Measurements from ENCODE around the gene SCAF11. TPM values are rescaled to one million over a fixed set of nuclear protein-coding genes. Genes with fewer than 3 reads are reported as not detected.
"Not testable (repeated sequence)": the region's sequence is repeated elsewhere in the genome, so short reads cannot be mapped to it uniquely, and the experiment has no call there.

SCAF11 gene
- total RNA-seq, 1 experiment from 2014 or later = 75.7 TPM

- no TSS peak for BruUV-seq (replicated peaks)
- Histone ChIP-seq H3K4me2 (ENCODE audit: low read length) (no peak overlapping the region), H3K79me2 (ENCODE audit: low read length) (no peaks in the 10 kb centered on the region), H2AFZ (ENCODE audit: low read length) (no peak overlapping the region), H3K27me3 (ENCODE audit: low read length) (no peaks in the 10 kb centered on the region), H3K27ac (ENCODE audit: low read length) (no peak overlapping the region), H3K9me3 (ENCODE audit: low read length) (no peaks in the 10 kb centered on the region), H3K4me1 (ENCODE audit: insufficient read depth, low read length) (no peaks in the 10 kb centered on the region), H3K9ac (ENCODE audit: low read length) (no peak overlapping the region), H4K20me1 (ENCODE audit: low read length) (no peaks in the 10 kb centered on the region), H3K36me3 (ENCODE audit: low read depth, low read length) (no peaks in the 10 kb centered on the region), H3K4me3 (ENCODE audit: low read length) (no peak overlapping the region), H3F3A (ENCODE audit: low read length, unreplicated experiment) (no peaks in the 10 kb centered on the region), H3K9me2 (replicated peaks; ENCODE audit: low read length) (no peaks in the 10 kb centered on the region)
- ChIA-PET POLR2A (ENCODE audit: unreplicated experiment) (no interaction called here), CTCF (no interaction called here)
- intact Hi-C loops (cut with micrococcal nuclease) = loop anchor here (1.0 kb wide), 2 partner anchors 15 to 244 kb away; no protein-coding TSS in a partner anchor
- no peak for ATAC-seq
- TF ChIP-seq EZH2phosphoT487 (IDR thresholded peaks at IDR 0.05; ENCODE audit: borderline replicate concordance, low read length) (no peak), EZH2 (IDR thresholded peaks at IDR 0.05; ENCODE audit: low read length, unreplicated experiment) (no peak), CTCF (conservative IDR thresholded peaks at IDR 0.05; ENCODE audit: low read depth, low read length) (no peak)
- no peak for DNase-seq
Measured at GRCh38 chr12:46005823-46006222, 15.4 kb upstream of the SCAF11 start.

- intact Hi-C loops (cut with micrococcal nuclease) = loop anchor here (1.0 kb wide), 2 partner anchors 14 to 243 kb away; no protein-coding TSS in a partner anchor
- BruUV-seq (replicated peaks) = no TSS peak
- Histone ChIP-seq H3K4me3 (ENCODE audit: low read length) (no peak overlapping the region), H3K27me3 (ENCODE audit: low read length) (no peaks in the 10 kb centered on the region), H4K20me1 (ENCODE audit: low read length) (no peaks in the 10 kb centered on the region), H3K27ac (ENCODE audit: low read length) (no peak overlapping the region), H3K4me1 (ENCODE audit: insufficient read depth, low read length) (no peaks in the 10 kb centered on the region), H3K9me2 (replicated peaks; ENCODE audit: low read length) (no peaks in the 10 kb centered on the region), H3K9ac (ENCODE audit: low read length) (no peak overlapping the region), H3K36me3 (ENCODE audit: low read depth, low read length) (no peaks in the 10 kb centered on the region), H2AFZ (ENCODE audit: low read length) (no peak overlapping the region), H3K4me2 (ENCODE audit: low read length) (no peak overlapping the region), H3F3A (ENCODE audit: low read length, unreplicated experiment) (no peaks in the 10 kb centered on the region), H3K9me3 (ENCODE audit: low read length) (no peaks in the 10 kb centered on the region), H3K79me2 (ENCODE audit: low read length) (no peaks in the 10 kb centered on the region)
- DNase-seq (peak; percentile 34), ATAC-seq (no peak; the same call in 1 of the 2 replicates)
- ChIA-PET POLR2A (ENCODE audit: unreplicated experiment) (no interaction called here), CTCF (no interaction called here)
- TF ChIP-seq CTCF (conservative IDR thresholded peaks at IDR 0.05; ENCODE audit: low read depth, low read length) (peak; percentile 73), EZH2 (IDR thresholded peaks at IDR 0.05; ENCODE audit: low read length, unreplicated experiment) (no peak)
Measured at GRCh38 chr12:46005151-46005797, 14.9 kb upstream of the SCAF11 start.

- Histone ChIP-seq H4K20me1 (ENCODE audit: low read length) (no peaks in the 10 kb centered on the region), H2AFZ (ENCODE audit: low read length) (no peak overlapping the region), H3K4me1 (ENCODE audit: insufficient read depth, low read length) (no peaks in the 10 kb centered on the region), H3K4me2 (ENCODE audit: low read length) (no peak overlapping the region), H3K9me2 (replicated peaks; ENCODE audit: low read length) (no peaks in the 10 kb centered on the region), H3K27ac (ENCODE audit: low read length) (no peak overlapping the region), H3K9me3 (ENCODE audit: low read length) (no peaks in the 10 kb centered on the region), H3K79me2 (ENCODE audit: low read length) (no peaks in the 10 kb centered on the region), H3K27me3 (ENCODE audit: low read length) (no peaks in the 10 kb centered on the region), H3K4me3 (ENCODE audit: low read length) (no peak overlapping the region), H3F3A (ENCODE audit: low read length, unreplicated experiment) (no peaks in the 10 kb centered on the region), H3K36me3 (ENCODE audit: low read depth, low read length) (no peaks in the 10 kb centered on the region), H3K9ac (ENCODE audit: low read length) (no peak overlapping the region)
- BruUV-seq (replicated peaks) = no TSS peak
- ChIA-PET POLR2A (ENCODE audit: unreplicated experiment) (no interaction called here), CTCF (no interaction called here)
- intact Hi-C loops (cut with micrococcal nuclease) = loop anchor here (1.0 kb wide), 2 partner anchors 13 to 242 kb away; no protein-coding TSS in a partner anchor
- DNase-seq = no peak
- TF ChIP-seq EZH2 (IDR thresholded peaks at IDR 0.05; ENCODE audit: low read length, unreplicated experiment) (no peak), CTCF (conservative IDR thresholded peaks at IDR 0.05; ENCODE audit: low read depth, low read length) (no peak), EZH2phosphoT487 (IDR thresholded peaks at IDR 0.05; ENCODE audit: borderline replicate concordance, low read length) (no peak)
- ATAC-seq = no peak
Measured at GRCh38 chr12:46004715-46005114, 14.3 kb upstream of the SCAF11 start.

GRCh38 chr12:46000076-46000475, 9.7 kb upstream of the SCAF11 start:
- ATAC-seq; H2AFZ ChIP-seq (ENCODE audit: low read length); H3K27me3 ChIP-seq (ENCODE audit: low read length); CTCF ChIA-PET; H3K9me2 ChIP-seq (replicated peaks; ENCODE audit: low read length); H3K4me3 ChIP-seq (ENCODE audit: low read length); H3K9ac ChIP-seq (ENCODE audit: low read length); BruUV-seq (replicated peaks); DNase-seq; H3K27ac ChIP-seq (ENCODE audit: low read length); H3K9me3 ChIP-seq (ENCODE audit: low read length); intact Hi-C loops (cut with micrococcal nuclease); H3K79me2 ChIP-seq (ENCODE audit: low read length); H3K4me1 ChIP-seq (ENCODE audit: insufficient read depth, low read length); H3F3A ChIP-seq (ENCODE audit: low read length, unreplicated experiment); H4K20me1 ChIP-seq (ENCODE audit: low read length); H3K4me2 ChIP-seq (ENCODE audit: low read length); POLR2A ChIA-PET (ENCODE audit: unreplicated experiment); H3K36me3 ChIP-seq (ENCODE audit: low read depth, low read length): not testable (repeated sequence)
